Loucy (cell line): ENCODE measurements around the gene EGFLAM.

Source experiments
- H2AFZ ChIP-seq: fragments of 200-600 bp; sonication (generic); 2 replicates; pipeline ENCODE4 v1.6.0; 2016; ENCODE audit warnings: antibody characterized with exemption, mild to moderate bottlenecking, low read length, moderate library complexity
- H3F3A ChIP-seq: fragments of 200-600 bp; 2 replicates; pipeline ENCODE4 v1.6.0; 2016; ENCODE audit warnings: antibody characterized with exemption, low read depth, mild to moderate bottlenecking
- H3K27me3 ChIP-seq: fragments of 200-600 bp; sonication (generic); 2 replicates; pipeline ENCODE4 v1.6.1; 2014; ENCODE audit warnings: low read length, mild to moderate bottlenecking; ENCODE audit not compliant: insufficient read depth, poor library complexity, severe bottlenecking
- H3K36me3 ChIP-seq: fragments of 200-600 bp; sonication (generic); 2 replicates; pipeline ENCODE4 v1.6.1; 2016; ENCODE audit warnings: low read length; ENCODE audit not compliant: insufficient read depth
- H3K4me1 ChIP-seq: fragments of 200-600 bp; sonication (generic); 2 replicates; pipeline ENCODE4 v1.5.1; 2014; ENCODE audit warnings: low read length, mild to moderate bottlenecking; ENCODE audit not compliant: insufficient read depth, poor library complexity, severe bottlenecking
- H3K4me2 ChIP-seq: fragments of 200-600 bp; sonication (generic); 2 replicates; pipeline ENCODE4 v1.6.0; 2014; ENCODE audit warnings: antibody characterized with exemption, low read length, low read depth, mild to moderate bottlenecking; ENCODE audit not compliant: poor library complexity, severe bottlenecking
- H3K4me3 ChIP-seq: fragments of 200-600 bp; sonication (generic); 2 replicates; pipeline ENCODE4 v1.5.1; 2014; ENCODE audit warnings: low read length, mild to moderate bottlenecking, mixed read lengths; ENCODE audit not compliant: poor library complexity, severe bottlenecking
- H3K79me2 ChIP-seq: fragments of 200-600 bp; sonication (generic); 2 replicates; pipeline ENCODE4 v1.6.1; 2014; ENCODE audit warnings: low read length; ENCODE audit not compliant: insufficient read depth
- H3K9ac ChIP-seq: fragments of 200-600 bp; sonication (generic); 2 replicates; pipeline ENCODE4 v1.6.0; 2014; ENCODE audit warnings: mild to moderate bottlenecking, low read depth, low read length, moderate library complexity; ENCODE audit not compliant: poor library complexity, severe bottlenecking
- H3K9me2 ChIP-seq: fragments of 200-600 bp; sonication (generic); replicated peaks from 2 replicates; pipeline ENCODE4 v1.6.1; 2016; ENCODE audit warnings: low read depth, low read length, mixed read lengths
- H3K9me3 ChIP-seq: fragments of 200-600 bp; sonication (generic); 2 replicates; pipeline ENCODE4 v1.6.1; 2014; ENCODE audit warnings: mild to moderate bottlenecking, antibody characterized with exemption, low read length, low read depth; ENCODE audit not compliant: insufficient read depth
- H4K20me1 ChIP-seq: fragments of 200-600 bp; sonication (generic); 2 replicates; pipeline ENCODE4 v1.6.0; 2014; ENCODE audit warnings: antibody characterized with exemption, low read length, mild to moderate bottlenecking; ENCODE audit not compliant: insufficient read depth, poor library complexity, severe bottlenecking
- EZH2phosphoT487 ChIP-seq: fragments of 200-600 bp; IDR thresholded peaks from 2 replicates; pipeline ENCODE4 v1.6.1; 2018; ENCODE audit warnings: antibody characterized with exemption, mild to moderate bottlenecking, moderate library complexity, borderline replicate concordance
- TF ChIP-seq, protein P1 (sequence below): fragments of 200-600 bp; sonication (generic); conservative IDR thresholded peaks from 2 replicates; pipeline ENCODE4 v1.5.1; 2014; ENCODE audit warnings: mild to moderate bottlenecking, antibody characterized with exemption, low read length

The EGFLAM gene

DNA sequence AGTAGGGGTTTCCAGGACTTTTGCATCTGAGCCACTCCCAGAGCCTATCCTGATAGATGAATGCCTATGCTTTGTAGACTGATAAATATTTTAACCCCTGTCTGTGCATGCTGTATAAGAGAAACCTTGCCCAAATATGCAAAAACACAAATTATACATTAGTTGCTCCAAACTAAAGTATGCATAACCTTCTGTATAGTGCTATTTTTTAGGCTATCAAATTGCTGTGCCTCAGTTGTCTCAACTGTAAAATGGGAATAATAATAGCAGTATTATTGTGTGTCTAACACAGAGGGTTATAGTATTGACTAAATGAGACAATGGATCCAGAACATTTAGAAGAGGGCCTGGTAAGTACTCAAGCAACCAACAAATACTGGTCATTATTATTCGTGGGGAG is 180.4 kb downstream of the EGFLAM start:
- no peak overlapping the region for H2AFZ ChIP-seq
- H3K9me2 ChIP-seq = no peaks in the 10 kb centered on the region
- no peak for TF ChIP-seq EZH2phosphoT487
- TF ChIP-seq, protein P1, sequence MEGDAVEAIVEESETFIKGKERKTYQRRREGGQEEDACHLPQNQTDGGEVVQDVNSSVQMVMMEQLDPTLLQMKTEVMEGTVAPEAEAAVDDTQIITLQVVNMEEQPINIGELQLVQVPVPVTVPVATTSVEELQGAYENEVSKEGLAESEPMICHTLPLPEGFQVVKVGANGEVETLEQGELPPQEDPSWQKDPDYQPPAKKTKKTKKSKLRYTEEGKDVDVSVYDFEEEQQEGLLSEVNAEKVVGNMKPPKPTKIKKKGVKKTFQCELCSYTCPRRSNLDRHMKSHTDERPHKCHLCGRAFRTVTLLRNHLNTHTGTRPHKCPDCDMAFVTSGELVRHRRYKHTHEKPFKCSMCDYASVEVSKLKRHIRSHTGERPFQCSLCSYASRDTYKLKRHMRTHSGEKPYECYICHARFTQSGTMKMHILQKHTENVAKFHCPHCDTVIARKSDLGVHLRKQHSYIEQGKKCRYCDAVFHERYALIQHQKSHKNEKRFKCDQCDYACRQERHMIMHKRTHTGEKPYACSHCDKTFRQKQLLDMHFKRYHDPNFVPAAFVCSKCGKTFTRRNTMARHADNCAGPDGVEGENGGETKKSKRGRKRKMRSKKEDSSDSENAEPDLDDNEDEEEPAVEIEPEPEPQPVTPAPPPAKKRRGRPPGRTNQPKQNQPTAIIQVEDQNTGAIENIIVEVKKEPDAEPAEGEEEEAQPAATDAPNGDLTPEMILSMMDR = no peak
- no peak overlapping the region for H3K9ac ChIP-seq
- no peaks in the 10 kb centered on the region for H3K79me2 ChIP-seq
- H3K36me3 ChIP-seq = no peaks in the 10 kb centered on the region
- H3K4me1 ChIP-seq = no peaks in the 10 kb centered on the region
- no peaks in the 10 kb centered on the region for H3K27me3 ChIP-seq
- H3K4me2 ChIP-seq = no peak overlapping the region
- no peaks in the 10 kb centered on the region for H3K9me3 ChIP-seq
- H3K4me3 ChIP-seq = no peak overlapping the region
- no peaks in the 10 kb centered on the region for H4K20me1 ChIP-seq
- H3F3A ChIP-seq = no peaks in the 10 kb centered on the region

GRCh38 chr5:38441453-38442246 is 183.3 kb downstream of the EGFLAM start:
- H3K4me1 ChIP-seq = no peaks in the 10 kb centered on the region
- H3F3A ChIP-seq = no peaks in the 10 kb centered on the region
- no peaks in the 10 kb centered on the region for H3K36me3 ChIP-seq
- no peaks in the 10 kb centered on the region for H3K9me2 ChIP-seq
- H3K79me2 ChIP-seq = no peaks in the 10 kb centered on the region
- H3K9ac ChIP-seq = no peak overlapping the region
- H3K27me3 ChIP-seq = peaks cover 20% of the 10 kb centered on the region
- no peak overlapping the region for H2AFZ ChIP-seq
- no peaks in the 10 kb centered on the region for H3K9me3 ChIP-seq
- TF ChIP-seq, protein P1 = peak; percentile 96
- TF ChIP-seq EZH2phosphoT487 = no peak
- H4K20me1 ChIP-seq = no peaks in the 10 kb centered on the region
- no peak overlapping the region for H3K4me2 ChIP-seq
- no peak overlapping the region for H3K4me3 ChIP-seq

DNA sequence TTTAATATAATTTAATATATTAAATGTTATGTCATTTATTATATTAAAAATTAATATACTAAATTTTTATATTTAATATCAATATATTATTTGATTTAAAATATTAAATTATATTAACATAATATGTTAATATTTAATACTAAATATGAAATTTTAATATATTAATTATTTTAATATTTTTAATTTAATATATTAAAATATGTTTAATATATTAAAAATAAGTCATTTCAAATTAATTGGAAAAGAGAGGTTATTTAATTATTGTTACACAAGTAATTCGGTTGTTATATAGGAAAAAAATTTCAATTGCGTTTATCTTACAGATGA is 183.9 kb downstream of the EGFLAM start:
- no peaks in the 10 kb centered on the region for H4K20me1 ChIP-seq
- TF ChIP-seq, protein P1 = no peak
- TF ChIP-seq EZH2phosphoT487 = no peak
- H2AFZ ChIP-seq = no peak overlapping the region
- no peak overlapping the region for H3K4me2 ChIP-seq
- H3F3A ChIP-seq = no peaks in the 10 kb centered on the region
- H3K9ac ChIP-seq = no peak overlapping the region
- H3K9me2 ChIP-seq = no peaks in the 10 kb centered on the region
- peaks cover 26% of the 10 kb centered on the region for H3K27me3 ChIP-seq
- no peaks in the 10 kb centered on the region for H3K36me3 ChIP-seq
- no peaks in the 10 kb centered on the region for H3K4me1 ChIP-seq
- H3K9me3 ChIP-seq = no peaks in the 10 kb centered on the region
- no peak overlapping the region for H3K4me3 ChIP-seq
- H3K79me2 ChIP-seq = no peaks in the 10 kb centered on the region
